Neural progenitor cell (in vitro differentiated cells): ENCODE results near the gene ST3GAL2. TPM values are rescaled to one million over a fixed set of nuclear protein-coding genes. Genes with fewer than 3 reads are reported as not detected.

Experiments used
- DNase-seq: peaks from one replicate; pipeline ENCODE4 v3.0.0-alpha.2; 2016; ENCODE audit warnings: low spot score
- H2AFZ ChIP-seq: fragments of 200-600 bp; sonication (generic); replicated peaks from 2 replicates; pipeline ENCODE4 v1.6.1; 2016; ENCODE audit warnings: antibody characterized with exemption
- H3F3A ChIP-seq: fragments of 200-600 bp; sonication (generic); 2 replicates; pipeline ENCODE4 v1.6.1; 2016; ENCODE audit warnings: antibody characterized with exemption, low read depth
- H3K27ac ChIP-seq: fragments of 200-600 bp; sonication (generic); 2 replicates; pipeline ENCODE4 v1.5.1; 2016; ENCODE audit warnings: mild to moderate bottlenecking
- H3K27me3 ChIP-seq: fragments of 200-600 bp; sonication (generic); 2 replicates; pipeline ENCODE4 v1.6.1; 2016; ENCODE audit warnings: mild to moderate bottlenecking, moderate library complexity
- H3K36me3 ChIP-seq: fragments of 200-600 bp; sonication (generic); 2 replicates; pipeline ENCODE4 v1.5.1; 2016
- H3K4me1 ChIP-seq: fragments of 200-600 bp; sonication (generic); 2 replicates; pipeline ENCODE4 v1.6.1; 2016; ENCODE audit warnings: mixed run types
- H3K4me2 ChIP-seq: fragments of 200-600 bp; sonication (generic); 2 replicates; pipeline ENCODE4 v1.6.1; 2016
- H3K4me3 ChIP-seq: fragments of 200-600 bp; sonication (generic); 2 replicates; pipeline ENCODE4 v1.5.1; 2016
- H3K79me2 ChIP-seq: fragments of 200-600 bp; sonication (generic); 2 replicates; pipeline ENCODE4 v1.6.1; 2016; ENCODE audit warnings: low read depth
- H3K9ac ChIP-seq: fragments of 200-600 bp; sonication (generic); 2 replicates; pipeline ENCODE4 v1.6.1; 2016
- H3K9me3 ChIP-seq: fragments of 200-600 bp; sonication (generic); 2 replicates; pipeline ENCODE4 v1.5.1; 2016; ENCODE audit warnings: low read depth
- H4K20me1 ChIP-seq: fragments of 200-600 bp; sonication (generic); 2 replicates; pipeline ENCODE4 v1.6.1; 2016; ENCODE audit warnings: low read depth
- H3K27ac Mint-ChIP-seq: 3 replicates; pipeline ENCODE4 v1.8.0; 2021; ENCODE audit warnings: mixed read lengths
- H3K27me3 Mint-ChIP-seq: 2 replicates; pipeline ENCODE4 v1.8.0; 2022; ENCODE audit warnings: low read depth, mild to moderate bottlenecking, inconsistent platforms, moderate library complexity, mixed read lengths; ENCODE audit not compliant: insufficient read depth
- H3K36me3 Mint-ChIP-seq: 3 replicates; pipeline ENCODE4 v1.8.0; 2021; ENCODE audit warnings: mixed read lengths
- H3K4me1 Mint-ChIP-seq: 3 replicates; pipeline ENCODE4 v1.8.0; 2021; ENCODE audit warnings: mixed read lengths
- H3K4me3 Mint-ChIP-seq: 3 replicates; pipeline ENCODE4 v1.8.0; 2021; ENCODE audit warnings: mild to moderate bottlenecking, moderate library complexity, mixed read lengths
- H3K9me3 Mint-ChIP-seq: 3 replicates; pipeline ENCODE4 v1.8.0; 2020; ENCODE audit warnings: mixed read lengths
- EZH2 ChIP-seq: fragments of 200-600 bp; sonication (generic); IDR thresholded peaks from 2 replicates; pipeline ENCODE4 v1.6.1; 2017; ENCODE audit warnings: antibody characterized with exemption, mild to moderate bottlenecking, moderate library complexity
- EZH2phosphoT487 ChIP-seq: fragments of 200-600 bp; sonication (generic); IDR thresholded peaks from 2 replicates; pipeline ENCODE4 v1.6.1; 2017; ENCODE audit warnings: antibody characterized with exemption
- total RNA-seq: library from RNA; depleted of rRNA; stranded (reverse); fragments of >200 nt; gene quantifications from 2 replicates; pipeline ENCODE4 v1.2.3, GENCODE V29; 2015; ENCODE audit warnings: low replicate concordance
- TF ChIP-seq, protein P1 (sequence below): fragments of 200-600 bp; sonication (generic); IDR thresholded peaks from 2 replicates; pipeline ENCODE4 v1.5.1; 2017; ENCODE audit warnings: antibody characterized with exemption, mild to moderate bottlenecking

ST3GAL2 gene, protein sequence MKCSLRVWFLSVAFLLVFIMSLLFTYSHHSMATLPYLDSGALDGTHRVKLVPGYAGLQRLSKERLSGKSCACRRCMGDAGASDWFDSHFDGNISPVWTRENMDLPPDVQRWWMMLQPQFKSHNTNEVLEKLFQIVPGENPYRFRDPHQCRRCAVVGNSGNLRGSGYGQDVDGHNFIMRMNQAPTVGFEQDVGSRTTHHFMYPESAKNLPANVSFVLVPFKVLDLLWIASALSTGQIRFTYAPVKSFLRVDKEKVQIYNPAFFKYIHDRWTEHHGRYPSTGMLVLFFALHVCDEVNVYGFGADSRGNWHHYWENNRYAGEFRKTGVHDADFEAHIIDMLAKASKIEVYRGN
- total RNA-seq, result 11.6 and 34.5 TPM in 2 replicates

GRCh38 chr16:70438969-70439862 lies at the start of gene ST3GAL2:
TSS of gene ST3GAL2 (minus strand) at chr16:70439100. CDS start at chr16:70398530, 40,570 bp downstream.
- Mint-ChIP-seq H3K27ac (peak within 1 kb of the TSS; percentile 89), H3K27me3 (peaks cover 13% of the 10 kb centered on the region), H3K4me3 (peak within 1 kb of the TSS; percentile 95), H3K9me3 (no peaks in the 10 kb centered on the region), H3K36me3 (peaks cover 4% of the 10 kb centered on the region), H3K4me1 (peaks cover 32% of the 10 kb centered on the region)
- Histone ChIP-seq H3K4me2 (peak within 1 kb of the TSS; percentile 98), H3K9ac (peak within 1 kb of the TSS; percentile 61), H3K4me1 (peaks cover 27% of the 10 kb centered on the region), H4K20me1 (peaks cover 27% of the 10 kb centered on the region), H3K9me3 (no peaks in the 10 kb centered on the region), H3K27ac (no peak within 1 kb of the TSS), H3F3A (peaks cover 18% of the 10 kb centered on the region), H3K79me2 (peaks cover 43% of the 10 kb centered on the region), H3K4me3 (peak within 1 kb of the TSS; percentile 79), H3K36me3 (no peaks in the 10 kb centered on the region), H2AFZ (peak within 1 kb of the TSS; percentile 81), H3K27me3 (no peaks in the 10 kb centered on the region)
- peak; percentile 27 for TF ChIP-seq EZH2
- TF ChIP-seq EZH2phosphoT487, result no peak
- TF ChIP-seq, protein P1, sequence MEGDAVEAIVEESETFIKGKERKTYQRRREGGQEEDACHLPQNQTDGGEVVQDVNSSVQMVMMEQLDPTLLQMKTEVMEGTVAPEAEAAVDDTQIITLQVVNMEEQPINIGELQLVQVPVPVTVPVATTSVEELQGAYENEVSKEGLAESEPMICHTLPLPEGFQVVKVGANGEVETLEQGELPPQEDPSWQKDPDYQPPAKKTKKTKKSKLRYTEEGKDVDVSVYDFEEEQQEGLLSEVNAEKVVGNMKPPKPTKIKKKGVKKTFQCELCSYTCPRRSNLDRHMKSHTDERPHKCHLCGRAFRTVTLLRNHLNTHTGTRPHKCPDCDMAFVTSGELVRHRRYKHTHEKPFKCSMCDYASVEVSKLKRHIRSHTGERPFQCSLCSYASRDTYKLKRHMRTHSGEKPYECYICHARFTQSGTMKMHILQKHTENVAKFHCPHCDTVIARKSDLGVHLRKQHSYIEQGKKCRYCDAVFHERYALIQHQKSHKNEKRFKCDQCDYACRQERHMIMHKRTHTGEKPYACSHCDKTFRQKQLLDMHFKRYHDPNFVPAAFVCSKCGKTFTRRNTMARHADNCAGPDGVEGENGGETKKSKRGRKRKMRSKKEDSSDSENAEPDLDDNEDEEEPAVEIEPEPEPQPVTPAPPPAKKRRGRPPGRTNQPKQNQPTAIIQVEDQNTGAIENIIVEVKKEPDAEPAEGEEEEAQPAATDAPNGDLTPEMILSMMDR, result no peak
- DNase-seq, result peak; percentile 100

DNA sequence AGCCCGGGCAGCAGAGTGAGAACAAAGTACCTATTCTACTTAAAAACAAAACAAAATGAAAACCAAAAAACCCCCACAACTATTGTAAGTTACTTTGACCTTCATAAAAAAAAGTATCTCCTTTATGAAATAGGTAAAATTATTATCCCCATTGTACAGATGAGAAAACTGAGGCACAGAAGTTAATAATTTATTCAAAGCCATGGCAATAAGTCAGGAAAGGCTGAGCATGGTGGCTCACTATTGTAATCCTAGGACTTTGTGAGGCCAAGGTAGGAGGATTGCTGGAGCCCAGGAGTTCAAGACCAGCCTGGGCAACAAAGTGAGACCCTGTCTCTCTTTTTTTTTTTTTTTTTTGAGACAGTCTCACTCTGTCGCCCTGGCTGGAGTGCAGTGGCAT lies 46.0 kb upstream of the ST3GAL2 start:
- TF ChIP-seq EZH2phosphoT487 (no peak), EZH2 (no peak)
- TF ChIP-seq, protein P1, result no peak
- no peak overlapping the region for H3K27ac ChIP-seq
- H3F3A ChIP-seq, result no peaks in the 10 kb centered on the region
- Mint-ChIP-seq H3K27me3 (peaks cover 3% of the 10 kb centered on the region), H3K27ac (no peak overlapping the region), H3K4me1 (no peaks in the 10 kb centered on the region), H3K4me3 (no peak overlapping the region), H3K36me3 (peaks cover 8% of the 10 kb centered on the region), H3K9me3 (no peaks in the 10 kb centered on the region)
- H2AFZ ChIP-seq, result no peak overlapping the region
- no peaks in the 10 kb centered on the region for H4K20me1 ChIP-seq
- no peaks in the 10 kb centered on the region for H3K27me3 ChIP-seq
- no peak overlapping the region for H3K4me3 ChIP-seq
- no peak overlapping the region for H3K9ac ChIP-seq
- no peaks in the 10 kb centered on the region for H3K4me1 ChIP-seq
- H3K9me3 ChIP-seq, result no peaks in the 10 kb centered on the region
- no peak for DNase-seq
- H3K79me2 ChIP-seq, result no peaks in the 10 kb centered on the region
- H3K36me3 ChIP-seq, result no peaks in the 10 kb centered on the region
- H3K4me2 ChIP-seq, result no peak overlapping the region

GRCh38 chr16:70483426-70483825 lies 44.5 kb upstream of the ST3GAL2 start:
- H3K9me3 ChIP-seq, result no peaks in the 10 kb centered on the region
- H3K9ac ChIP-seq, result no peak overlapping the region
- no peaks in the 10 kb centered on the region for H3K9me3 Mint-ChIP-seq
- peaks cover 3% of the 10 kb centered on the region for H3K27me3 Mint-ChIP-seq
- H3K4me1 Mint-ChIP-seq, result no peaks in the 10 kb centered on the region
- no peaks in the 10 kb centered on the region for H3F3A ChIP-seq
- no peak overlapping the region for H3K4me3 ChIP-seq
- H3K36me3 ChIP-seq, result no peaks in the 10 kb centered on the region
- H3K79me2 ChIP-seq, result no peaks in the 10 kb centered on the region
- no peak for DNase-seq
- H3K4me3 Mint-ChIP-seq, result no peak overlapping the region
- no peak overlapping the region for H3K27ac ChIP-seq
- no peaks in the 10 kb centered on the region for H3K27me3 ChIP-seq
- no peak overlapping the region for H3K27ac Mint-ChIP-seq
- no peak overlapping the region for H2AFZ ChIP-seq
- H3K4me1 ChIP-seq, result no peaks in the 10 kb centered on the region
- TF ChIP-seq, protein P1, result no peak
- TF ChIP-seq EZH2phosphoT487, result no peak
- no peak for TF ChIP-seq EZH2
- H3K4me2 ChIP-seq, result no peak overlapping the region
- H4K20me1 ChIP-seq, result no peaks in the 10 kb centered on the region
- H3K36me3 Mint-ChIP-seq, result peaks cover 8% of the 10 kb centered on the region
